Spleen (tissue), 11 donors: ENCODE measurements around the gene ANKFY1. TPM values are rescaled to one million over a fixed set of nuclear protein-coding genes. Genes with fewer than 3 reads are reported as not detected.

Experiments
- DNase-seq: peaks from one replicate; pipeline ENCODE4 v3.0.0-alpha.2; 2020
- H3K27ac ChIP-seq, 8 donors: fragments of 200-600 bp; sonication (generic) in 7 of 8; 1 replicate in 4 of 8; 2 replicates in 4 of 8; pipeline versions ENCODE4 v1.5.0 to v1.8.0; 2016 to 2021; ENCODE audit warnings: inconsistent platforms in 4 of 8, mild to moderate bottlenecking in 4 of 8, moderate library complexity in 1 of 8
- H3K27me3 ChIP-seq, 7 donors: fragments of 200-600 bp; sonication (generic) in 6 of 7; replicated peaks in 1 of 7; 1 replicate in 4 of 7; 2 replicates in 3 of 7; pipeline versions ENCODE4 v1.5.0 to v1.8.0; 2016 to 2021; ENCODE audit warnings: inconsistent platforms in 3 of 7, mild to moderate bottlenecking in 1 of 7
- H3K36me3 ChIP-seq, 6 donors: fragments of 200-600 bp; sonication (generic) in 5 of 6; 1 replicate in 4 of 6; 2 replicates in 2 of 6; pipeline versions ENCODE4 v1.5.0 to v1.8.0; 2016 to 2021; ENCODE audit warnings: inconsistent platforms in 2 of 6
- H3K4me1 ChIP-seq, 6 donors: fragments of 200-600 bp; sonication (generic) in 5 of 6; 1 replicate in 3 of 6; 2 replicates in 3 of 6; pipeline versions ENCODE4 v1.5.0 to v1.8.0; 2016 to 2021; ENCODE audit warnings: inconsistent platforms in 3 of 6
- H3K4me3 ChIP-seq, 8 donors: fragments of 200-600 bp; sonication (generic) in 7 of 8; 1 replicate in 4 of 8; 2 replicates in 4 of 8; pipeline versions ENCODE4 v1.5.0 to v1.8.0; 2016 to 2021; ENCODE audit warnings: inconsistent platforms in 4 of 8, mild to moderate bottlenecking in 4 of 8, moderate library complexity in 2 of 8
- H3K9me3 ChIP-seq, 8 donors: fragments of 200-600 bp; sonication (generic) in 7 of 8; 1 replicate in 4 of 8; 2 replicates in 4 of 8; pipeline versions ENCODE4 v1.5.0 to v1.8.0; 2016 to 2021; ENCODE audit warnings: inconsistent platforms in 4 of 8
- POLR2A ChIP-seq, 3 donors: fragments of 450-650 bp; IDR thresholded peaks; one replicate each; pipeline ENCODE4 v1.5.1; 2017; ENCODE audit warnings: antibody characterized with exemption in 3 of 3, mild to moderate bottlenecking in 1 of 3
- POLR2AphosphoS5 ChIP-seq, 3 donors: sonication (generic); formaldehyde crosslinking; IDR thresholded peaks; one replicate each; pipeline ENCODE4 v1.5.1; 2017; ENCODE audit warnings: antibody characterized with exemption in 3 of 3
- WGBS, 5 donors: extraction: QIAGEN DNeasy Blood & Tissue Kit in 3 of 5; methylation state at CpG; one replicate each; pipeline versions ENCODE4 v1.1.5 to v1.1.7; 2013 to 2018; 5-methylcytosine and 5-hydroxymethylcytosine counted together
- intact Hi-C: fragments of 100-400 bp; cut with DNase I; formaldehyde crosslinking; loops from one replicate; pipeline ENCODE4 v1.15.0; 2023; ENCODE audit warnings: low total_unique reads
- polyA plus RNA-seq, 3 donors: library from polyadenylated mRNA; stranded (reverse); fragments of 200-250 nt; gene quantifications; one replicate each; pipeline ENCODE4 v1.2.1, GENCODE V29; 2013
- total RNA-seq, 7 donors: library from RNA; depleted of rRNA in 3 of 7; stranded (reverse); fragments of >200 nt in 3 of 7; fragmentation: NEBNext Ultra II Directional in 4 of 7; extraction: Animal tissue kit (Norgen Biotek cat#: 25700) in 4 of 7; gene quantifications; one replicate each; pipeline versions ENCODE4 v1.1.0 to v1.2.1, GENCODE V29; 2016 to 2021
- TF ChIP-seq, protein P1 (sequence below), 11 experiments: fragments of 200-600 bp in 7 of 11; fragments of 450-650 bp in 4 of 11; sonication (generic) in 4 of 11; IDR thresholded peaks in 8 of 11; conservative IDR thresholded peaks in 3 of 11; 1 replicate in 7 of 11; 2 replicates in 4 of 11; pipeline versions ENCODE4 v1.4.0 to v1.8.0; 2016 to 2021; ENCODE audit warnings: antibody characterized with exemption in 11 of 11, inconsistent platforms in 4 of 11, mild to moderate bottlenecking in 1 of 11
- donor health status: healthy with polysubstance abuse.
- donor health status: DM: no; HTN: no; CAD: no; lungs with moderate emphysema.
- donor health status: DM: no; HTN: no; CAD: no.
- donor health status: Bipolar disorder and iron deficiency.
- donor health status: healthy.
- donor health status: DM: no; HTN: no; CAD: no.
- donor health status: DM: yes; HTN: yes; CAD: no.

The ANKFY1 gene
- total and polyA plus RNA-seq, 10 donors, result 6.1 to 81.5 (median 51.7) TPM

- 76 to 83% (median 78%) methylated on average over 2 of the region's 2 CpGs for WGBS, 5 donors
- Histone ChIP-seq H3K9me3 (no peaks in the 10 kb centered on the region), H3K4me1 (peaks cover 0 to 47% (median 30%) of the 10 kb centered on the region in 6 donors), H3K36me3 (peaks cover 0 to 59% (median 36%) of the 10 kb centered on the region in 6 donors), H3K27me3 (no peaks in the 10 kb centered on the region), H3K27ac (peak overlapping the region in 4 of 8 donors; percentile 14 to 71 (median 42)), H3K4me3 (peak overlapping the region in 1 of 8 donors; percentile 9)
- TF ChIP-seq, protein P1, sequence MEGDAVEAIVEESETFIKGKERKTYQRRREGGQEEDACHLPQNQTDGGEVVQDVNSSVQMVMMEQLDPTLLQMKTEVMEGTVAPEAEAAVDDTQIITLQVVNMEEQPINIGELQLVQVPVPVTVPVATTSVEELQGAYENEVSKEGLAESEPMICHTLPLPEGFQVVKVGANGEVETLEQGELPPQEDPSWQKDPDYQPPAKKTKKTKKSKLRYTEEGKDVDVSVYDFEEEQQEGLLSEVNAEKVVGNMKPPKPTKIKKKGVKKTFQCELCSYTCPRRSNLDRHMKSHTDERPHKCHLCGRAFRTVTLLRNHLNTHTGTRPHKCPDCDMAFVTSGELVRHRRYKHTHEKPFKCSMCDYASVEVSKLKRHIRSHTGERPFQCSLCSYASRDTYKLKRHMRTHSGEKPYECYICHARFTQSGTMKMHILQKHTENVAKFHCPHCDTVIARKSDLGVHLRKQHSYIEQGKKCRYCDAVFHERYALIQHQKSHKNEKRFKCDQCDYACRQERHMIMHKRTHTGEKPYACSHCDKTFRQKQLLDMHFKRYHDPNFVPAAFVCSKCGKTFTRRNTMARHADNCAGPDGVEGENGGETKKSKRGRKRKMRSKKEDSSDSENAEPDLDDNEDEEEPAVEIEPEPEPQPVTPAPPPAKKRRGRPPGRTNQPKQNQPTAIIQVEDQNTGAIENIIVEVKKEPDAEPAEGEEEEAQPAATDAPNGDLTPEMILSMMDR (IDR thresholded peaks at IDR 0.05 in 8 of 11, conservative IDR thresholded peaks at IDR 0.05 in 3 of 11), result no peak
- TF ChIP-seq POLR2AphosphoS5 (IDR thresholded peaks at IDR 0.05), result peak in 1 of 3 donors; percentile 9
- DNase-seq, result no peak
- intact Hi-C loops, result no loop called here
Measured at GRCh38 chr17:4124999-4125398, 138.8 kb downstream of the ANKFY1 start.

GRCh38 chr17:4120332-4120731 lies 143.4 kb downstream of the ANKFY1 start:
- TF ChIP-seq POLR2A (IDR thresholded peaks at IDR 0.05), result no peak
- no peak for TF ChIP-seq POLR2AphosphoS5 (IDR thresholded peaks at IDR 0.05)
- TF ChIP-seq, protein P1 (IDR thresholded peaks at IDR 0.05 in 8 of 11, conservative IDR thresholded peaks at IDR 0.05 in 3 of 11), result no peak
- no peaks in the 10 kb centered on the region for H3K27me3 ChIP-seq
- WGBS, 5 donors, result 67 to 94% (median 91%) methylated on average over 3 of the region's 3 CpGs
- H3K27ac ChIP-seq, result peak overlapping the region in 1 of 8 donors; percentile 28
- intact Hi-C loops, result no loop called here
- peaks cover 0 to 8% (median under 1%) of the 10 kb centered on the region in 6 donors for H3K4me1 ChIP-seq
- DNase-seq, result no peak
- H3K9me3 ChIP-seq, result no peaks in the 10 kb centered on the region
- no peak overlapping the region for H3K4me3 ChIP-seq
- peaks cover 0 to 97% (median 69%) of the 10 kb centered on the region in 6 donors for H3K36me3 ChIP-seq

DNA sequence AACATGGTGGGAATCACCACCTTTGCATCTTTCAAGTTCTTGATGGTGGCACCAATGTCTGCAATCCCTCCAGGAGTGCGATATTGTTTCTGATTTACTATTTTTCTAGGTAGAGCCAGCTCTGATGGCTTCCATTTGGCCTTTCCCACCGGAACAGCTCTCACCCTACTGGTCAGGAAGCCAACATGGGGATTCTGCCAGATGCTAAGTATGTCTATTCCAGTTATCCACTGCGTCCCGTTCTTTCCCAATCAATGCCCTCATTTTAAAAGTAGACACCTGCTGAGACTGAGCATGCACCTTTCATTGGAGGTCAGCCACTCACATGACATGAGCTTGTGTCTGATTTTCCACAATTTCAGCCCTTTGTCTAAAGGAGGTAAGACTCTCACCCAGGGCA lies 144.5 kb downstream of the ANKFY1 start:
- 72 to 75% (median 74%) methylated on average over 4 of the region's 4 CpGs for WGBS, 5 donors
- H3K4me1 ChIP-seq, result no peaks in the 10 kb centered on the region
- TF ChIP-seq POLR2AphosphoS5 (IDR thresholded peaks at IDR 0.05) (no peak), POLR2A (IDR thresholded peaks at IDR 0.05) (no peak)
- TF ChIP-seq, protein P1 (IDR thresholded peaks at IDR 0.05 in 8 of 11, conservative IDR thresholded peaks at IDR 0.05 in 3 of 11), result no peak
- intact Hi-C loops, result no loop called here
- DNase-seq, result no peak
- peaks cover 0 to 100% (median 76%) of the 10 kb centered on the region in 6 donors for H3K36me3 ChIP-seq
- H3K27me3 ChIP-seq, result no peaks in the 10 kb centered on the region
- peak overlapping the region in 1 of 8 donors; percentile 3 for H3K27ac ChIP-seq
- no peak overlapping the region for H3K4me3 ChIP-seq
- H3K9me3 ChIP-seq, result no peaks in the 10 kb centered on the region

DNA sequence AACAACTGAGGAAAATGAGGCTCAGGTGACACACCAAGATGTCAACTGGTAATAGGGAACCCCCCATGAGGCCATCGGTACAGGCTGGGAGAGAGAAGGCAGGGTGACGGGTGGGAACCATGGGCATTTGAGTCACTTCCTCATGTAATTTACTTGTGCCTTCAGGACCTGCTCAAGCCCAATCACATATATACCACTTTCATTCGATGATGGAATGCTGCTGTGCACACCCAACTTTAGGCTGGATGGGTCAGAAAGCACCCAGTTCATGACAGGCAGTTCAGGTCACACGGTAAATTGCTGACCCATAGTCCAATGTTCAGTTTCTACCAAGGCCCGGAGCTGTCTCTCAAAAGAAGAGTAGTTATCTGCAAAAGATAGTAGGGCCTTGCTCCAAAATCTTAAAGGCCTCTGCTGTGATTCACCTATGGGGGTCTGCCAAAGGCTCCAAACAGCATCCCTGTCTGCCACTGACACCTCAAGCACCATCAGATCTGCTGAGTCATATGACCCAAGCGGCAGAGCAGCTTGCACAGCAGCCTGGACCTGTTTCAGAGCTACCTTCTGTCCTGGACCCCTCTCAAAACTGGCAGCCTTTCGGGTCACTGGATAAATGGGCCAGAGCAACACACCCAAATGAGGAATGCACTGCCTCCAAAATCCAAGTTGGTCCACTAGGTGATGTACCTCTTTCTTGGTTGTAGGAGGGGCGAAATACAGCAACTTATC lies 145.6 kb downstream of the ANKFY1 start:
- peaks cover 0 to 100% (median 79%) of the 10 kb centered on the region in 6 donors for H3K36me3 ChIP-seq
- WGBS, 5 donors, result 88 to 94% (median 90%) methylated on average over 7 to 8 of the region's 8 CpGs
- no peaks in the 10 kb centered on the region for H3K4me1 ChIP-seq
- H3K9me3 ChIP-seq, result no peaks in the 10 kb centered on the region
- DNase-seq, result no peak
- intact Hi-C loops, result no loop called here
- no peak for TF ChIP-seq POLR2AphosphoS5 (IDR thresholded peaks at IDR 0.05)
- TF ChIP-seq, protein P1 (IDR thresholded peaks at IDR 0.05 in 8 of 11, conservative IDR thresholded peaks at IDR 0.05 in 3 of 11), result no peak
- TF ChIP-seq POLR2A (IDR thresholded peaks at IDR 0.05), result no peak
- H3K27ac ChIP-seq, result peak overlapping the region in 2 of 8 donors; percentile 11 to 17
- no peak overlapping the region for H3K4me3 ChIP-seq
- H3K27me3 ChIP-seq, result no peaks in the 10 kb centered on the region
